Activated CD8-positive, alpha-beta memory T cell treated with anti-CD3 and anti-CD28 coated beads for 4 hours (primary cell): ENCODE results near the gene CTAGE8.
"Not testable (repeated sequence)": the region's sequence is repeated elsewhere in the genome, so short reads cannot be mapped to it uniquely, and the experiment has no call there.

Experiments used
- DNase-seq, 2 donors: peaks; one replicate each; pipeline ENCODE4 v3.0.0-alpha.2; 2020; ENCODE audit warnings: low read depth in 2 of 2

Gene CTAGE8, protein sequence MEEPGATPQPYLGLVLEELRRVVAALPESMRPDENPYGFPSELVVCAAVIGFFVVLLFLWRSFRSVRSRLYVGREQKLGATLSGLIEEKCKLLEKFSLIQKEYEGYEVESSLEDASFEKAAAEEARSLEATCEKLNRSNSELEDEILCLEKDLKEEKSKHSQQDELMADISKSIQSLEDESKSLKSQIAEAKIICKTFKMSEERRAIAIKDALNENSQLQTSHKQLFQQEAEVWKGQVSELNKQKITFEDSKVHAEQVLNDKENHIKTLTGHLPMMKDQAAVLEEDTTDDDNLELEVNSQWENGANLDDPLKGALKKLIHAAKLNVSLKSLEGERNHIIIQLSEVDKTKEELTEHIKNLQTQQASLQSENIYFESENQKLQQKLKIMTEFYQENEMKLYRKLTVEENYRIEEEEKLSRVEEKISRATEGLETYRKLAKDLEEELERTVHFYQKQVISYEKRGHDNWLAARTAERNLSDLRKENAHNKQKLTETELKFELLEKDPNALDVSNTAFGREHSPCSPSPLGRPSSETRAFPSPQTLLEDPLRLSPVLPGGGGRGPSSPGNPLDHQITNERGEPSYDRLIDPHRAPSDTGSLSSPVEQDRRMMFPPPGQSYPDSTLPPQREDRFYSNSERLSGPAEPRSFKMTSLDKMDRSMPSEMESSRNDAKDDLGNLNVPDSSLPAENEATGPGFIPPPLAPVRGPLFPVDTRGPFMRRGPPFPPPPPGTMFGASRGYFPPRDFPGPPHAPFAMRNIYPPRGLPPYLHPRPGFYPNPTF

DNA sequence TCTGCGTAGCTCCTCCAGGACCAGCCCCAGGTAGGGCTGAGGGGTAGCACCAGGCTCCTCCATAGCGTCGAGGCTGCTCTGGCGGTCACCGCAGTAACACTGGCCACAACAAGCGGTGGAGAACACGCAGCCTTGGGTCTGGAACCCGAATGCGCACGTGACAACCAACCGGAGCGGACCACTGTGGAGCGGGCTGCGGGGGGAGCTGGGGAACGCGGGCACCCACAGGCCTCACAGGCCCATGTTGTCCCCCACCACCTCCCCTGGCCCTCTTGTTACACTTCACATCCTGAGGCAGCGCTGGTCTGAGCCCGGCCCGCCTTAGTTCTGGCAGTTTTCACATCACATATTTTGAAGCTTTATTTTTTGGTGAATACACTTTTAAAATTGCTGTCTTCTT lies at the start of gene CTAGE8:
CTAGE8 (minus strand) TSS at position 101 of the 400 bp plus-strand sequence; CDS start at position 63, 38 bp downstream.
- DNase-seq: not testable (repeated sequence)

DNA sequence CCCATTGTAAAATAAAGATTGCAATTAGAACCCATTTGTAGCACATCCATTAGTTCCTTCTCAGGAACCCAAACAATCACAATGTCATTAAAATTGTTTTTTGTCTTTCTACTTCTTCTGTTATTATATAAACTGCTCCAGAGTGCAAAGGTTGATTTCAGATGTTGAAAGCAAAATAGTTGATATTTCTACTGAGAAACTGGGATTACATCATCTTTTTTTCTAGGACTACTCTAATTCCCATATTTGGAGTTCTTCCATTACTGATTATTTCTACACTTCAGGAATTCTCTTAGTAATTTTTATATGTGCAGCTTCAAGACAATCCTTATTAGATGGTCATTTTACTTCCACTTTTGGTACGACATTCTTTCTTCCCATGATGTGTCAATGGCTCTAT lies 48.4 kb upstream of the CTAGE8 start:
- DNase-seq: not testable (repeated sequence)

DNA sequence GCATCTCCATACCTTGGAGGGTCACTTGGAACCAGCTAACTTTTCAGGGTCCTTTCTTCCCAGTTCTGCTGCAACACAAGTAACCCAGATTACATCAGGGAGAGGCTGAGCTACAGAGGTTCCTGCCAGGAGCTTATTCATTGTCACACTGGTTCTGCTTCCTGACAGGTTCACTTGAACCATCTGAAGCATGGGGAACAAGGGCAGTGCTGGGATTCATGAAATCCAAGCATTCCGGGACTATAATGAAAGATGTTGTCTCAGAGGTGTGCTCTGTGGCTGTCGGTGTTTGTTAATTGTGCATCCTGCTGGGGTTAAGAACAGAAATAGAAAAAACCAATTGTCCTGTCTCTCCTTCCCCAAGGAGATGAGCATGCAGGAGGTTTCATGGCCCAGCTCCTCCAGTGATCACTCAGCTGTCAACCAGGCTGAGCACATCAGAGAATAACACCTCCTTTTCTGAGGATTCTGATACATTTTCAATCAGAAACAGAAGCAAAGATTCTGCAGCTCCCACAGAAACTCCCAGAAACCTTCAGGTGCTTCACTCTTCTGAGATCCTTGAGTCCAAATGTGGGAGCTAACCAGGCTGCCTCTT lies 42.9 kb upstream of the CTAGE8 start, which contains the start of gene OR2A1:
OR2A1 (plus strand) TSS at position 548 of the 598 bp plus-strand sequence. CDS start 5,706 bp downstream, outside the sequence.
- not testable (repeated sequence) for DNase-seq

DNA sequence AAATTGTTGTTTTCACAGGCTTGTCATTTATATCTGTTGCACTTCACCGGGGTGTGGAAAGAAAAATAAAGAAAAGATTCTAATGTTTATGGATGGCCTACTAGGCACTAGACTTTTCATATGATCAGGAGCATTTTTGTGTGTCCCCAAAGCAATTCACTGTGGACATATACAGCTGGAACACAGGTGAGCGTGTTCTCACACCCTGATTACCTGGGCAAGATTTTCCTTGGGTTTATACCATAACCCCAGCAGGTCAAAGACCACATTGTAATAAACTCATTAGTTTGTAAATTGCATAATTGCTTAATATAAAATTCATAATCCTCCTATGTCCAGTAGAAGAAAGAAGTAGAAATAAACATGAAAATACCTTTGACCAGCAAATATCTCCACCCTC lies 42.1 kb upstream of the CTAGE8 start:
- not testable (repeated sequence) for DNase-seq

DNA sequence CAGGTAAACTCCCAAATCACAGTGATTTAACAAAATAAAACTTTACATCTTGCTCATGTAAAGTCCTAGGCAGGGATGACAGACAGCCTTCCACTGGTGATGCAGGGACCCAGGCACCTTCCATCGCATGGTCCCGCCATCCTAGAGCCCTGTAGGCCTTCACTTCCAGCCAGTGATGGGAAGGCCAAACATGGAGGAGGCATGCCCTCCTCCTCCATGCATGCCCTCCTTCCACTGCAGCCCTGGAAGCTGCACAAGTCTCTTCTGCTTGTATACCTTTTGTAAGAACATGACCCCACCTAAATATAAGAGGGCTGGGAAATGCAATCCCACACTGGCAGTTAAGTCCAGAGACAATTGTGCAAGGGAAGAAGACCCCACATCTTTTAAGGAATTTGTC lies 40.6 kb upstream of the CTAGE8 start:
- DNase-seq: not testable (repeated sequence)

DNA sequence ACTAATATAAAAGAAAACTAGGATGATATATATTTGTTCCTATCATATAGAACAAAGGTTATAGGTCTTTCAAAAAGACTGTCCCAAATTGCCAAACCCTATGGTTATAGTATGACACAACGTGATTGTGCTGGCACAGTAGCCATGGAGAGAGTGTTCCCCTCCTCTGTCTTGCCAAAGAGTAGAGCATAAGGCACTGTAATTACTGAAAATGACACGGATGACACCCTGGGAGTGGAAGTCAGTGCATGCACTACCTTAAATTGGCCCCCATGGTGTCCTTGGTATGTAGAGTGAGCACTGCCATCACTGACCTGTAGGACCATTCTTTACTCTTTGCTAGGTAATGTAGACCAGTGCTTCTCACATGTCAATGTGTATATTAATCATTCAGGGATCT lies 36.1 kb upstream of the CTAGE8 start:
- DNase-seq: not testable (repeated sequence)

DNA sequence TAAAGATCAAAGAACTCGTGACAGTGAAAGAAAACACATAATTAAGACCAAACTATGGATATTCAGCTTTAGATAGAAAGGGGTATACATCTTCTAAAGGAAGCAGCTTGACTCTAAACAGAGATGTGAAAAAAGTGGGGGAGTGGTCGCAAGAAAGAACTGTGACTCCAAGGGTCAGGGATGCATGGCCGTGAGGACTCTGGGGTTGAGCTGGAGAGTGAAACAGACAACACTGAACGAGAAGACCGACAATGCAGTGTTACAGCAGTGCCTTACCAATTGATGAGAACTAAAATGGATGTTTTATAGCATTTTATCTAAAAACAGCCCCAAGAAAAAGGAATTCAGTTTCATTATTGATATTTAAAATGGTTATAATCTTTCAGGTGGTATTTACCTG lies 34.5 kb upstream of the CTAGE8 start:
- DNase-seq: not testable (repeated sequence)

DNA sequence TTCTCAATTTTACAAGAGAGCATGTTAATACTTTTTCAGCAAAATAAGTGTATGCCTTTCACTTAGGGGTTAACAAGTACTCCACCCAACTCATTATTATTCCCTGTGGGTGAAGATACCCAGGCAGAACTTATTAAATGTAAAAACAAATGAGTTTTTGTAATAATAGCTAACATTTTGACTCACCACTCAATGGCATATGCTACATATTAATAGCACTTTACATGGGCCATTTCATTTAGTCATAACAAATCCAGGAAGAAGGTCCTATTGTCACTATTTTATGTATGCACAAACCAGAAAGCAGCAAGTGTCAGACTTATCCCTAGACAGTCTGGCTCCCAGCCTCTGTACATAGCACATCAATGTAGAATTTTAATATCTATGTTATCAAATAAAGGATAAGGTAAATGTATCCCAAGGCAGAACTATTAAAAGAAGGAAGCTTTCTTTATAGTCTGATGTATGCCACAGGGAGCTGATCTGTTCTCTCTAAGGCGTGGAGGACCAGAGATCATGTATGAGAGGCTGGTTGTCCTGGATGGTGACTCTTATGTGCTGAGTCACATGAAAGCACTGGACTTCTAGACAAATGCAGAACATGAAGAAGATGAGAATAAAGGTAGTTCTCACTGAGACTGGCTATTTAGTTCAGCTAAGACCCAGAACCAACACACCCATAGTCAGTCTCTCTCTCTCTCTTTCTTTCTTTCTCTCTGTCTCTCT lies 33.7 kb upstream of the CTAGE8 start:
- DNase-seq: not testable (repeated sequence)

DNA sequence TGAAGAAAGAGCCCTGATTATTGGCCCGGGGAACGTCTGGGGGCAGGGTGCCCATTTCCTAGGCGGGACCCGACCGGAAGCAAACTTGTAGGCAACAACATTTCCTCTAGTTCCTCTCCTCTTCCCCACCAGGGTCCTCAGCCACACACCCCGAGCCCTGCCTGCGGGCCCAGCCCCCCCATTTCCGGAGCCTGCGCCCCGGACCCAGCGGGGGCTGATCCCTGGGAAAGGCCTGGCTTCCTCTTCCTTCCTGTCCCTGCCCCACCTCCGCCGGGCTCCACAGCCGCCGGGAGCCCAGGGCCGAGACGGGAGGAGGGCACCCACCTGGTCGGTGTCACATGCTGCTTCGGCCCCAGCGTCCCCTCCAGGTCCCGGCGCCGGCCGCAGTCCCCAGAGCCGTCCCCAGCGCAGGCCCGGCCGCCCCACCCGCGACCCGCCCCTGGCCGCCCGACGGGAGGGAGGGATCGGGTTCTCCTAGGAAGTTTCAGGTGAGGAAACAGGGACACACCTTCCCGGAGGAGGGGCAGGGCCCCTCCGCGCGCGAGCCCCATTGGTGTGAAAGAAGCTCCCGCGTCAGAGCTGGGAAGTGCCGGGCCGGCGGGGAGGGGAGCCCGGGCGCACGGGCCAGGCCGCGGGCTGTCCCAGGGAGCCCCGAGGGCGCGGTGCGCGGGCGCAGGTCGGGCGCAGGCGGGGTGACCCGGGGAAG lies 24.9 kb upstream of the CTAGE8 start:
- not testable (repeated sequence) for DNase-seq

DNA sequence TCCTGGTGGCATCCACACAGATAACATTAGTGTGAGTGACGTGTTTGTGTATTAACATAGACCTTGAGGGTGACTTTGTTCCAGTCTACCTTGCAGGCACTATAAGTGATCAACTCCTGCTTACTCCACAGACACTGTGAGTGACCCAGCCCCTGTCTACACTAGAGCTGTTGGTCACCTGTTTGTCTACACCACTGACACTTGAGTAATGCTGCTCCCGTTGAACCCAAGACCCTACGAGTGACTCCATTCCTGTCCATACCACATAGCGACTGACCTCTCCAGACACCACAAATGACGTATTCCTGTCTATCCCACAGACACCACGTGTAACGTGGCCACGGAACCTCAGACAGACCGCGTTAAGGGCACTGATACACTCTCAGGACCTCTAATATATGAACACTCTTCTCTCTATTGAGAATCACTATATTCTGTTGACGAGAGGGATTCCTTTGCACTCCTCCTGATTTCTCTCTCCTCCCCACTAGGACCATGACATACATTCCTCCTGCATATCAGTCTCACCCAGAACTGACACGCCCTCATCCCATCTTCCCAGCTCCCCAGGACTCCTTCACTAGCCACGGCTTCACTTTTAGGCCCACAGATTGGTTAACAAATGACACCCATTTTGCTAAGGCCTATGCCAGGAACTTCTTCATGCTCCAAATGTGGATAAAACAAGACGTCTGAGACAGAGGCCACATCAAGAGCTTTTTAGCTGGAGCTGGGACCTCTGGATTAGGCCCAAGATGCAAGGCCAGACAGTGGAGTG lies 23.5 kb upstream of the CTAGE8 start:
- not testable (repeated sequence) for DNase-seq

DNA sequence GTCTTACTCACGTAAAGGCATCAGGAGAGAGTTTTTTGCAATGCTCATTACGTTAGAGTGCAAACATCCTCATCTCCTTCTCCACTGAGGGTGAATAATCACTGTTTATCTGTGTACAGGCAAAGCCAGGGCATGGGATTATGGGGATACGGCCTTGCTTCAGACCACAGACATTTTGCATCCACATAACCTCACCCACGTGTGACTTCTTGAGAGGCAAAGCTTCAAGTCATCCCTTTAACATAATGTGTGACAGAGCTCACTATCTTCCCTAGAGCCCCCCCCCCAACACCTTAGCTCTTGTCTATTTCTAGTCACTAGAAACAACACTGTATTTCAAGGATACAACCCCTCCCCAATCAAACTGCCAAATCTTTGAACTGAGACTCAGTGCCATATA lies 22.5 kb upstream of the CTAGE8 start:
- DNase-seq: not testable (repeated sequence)

DNA sequence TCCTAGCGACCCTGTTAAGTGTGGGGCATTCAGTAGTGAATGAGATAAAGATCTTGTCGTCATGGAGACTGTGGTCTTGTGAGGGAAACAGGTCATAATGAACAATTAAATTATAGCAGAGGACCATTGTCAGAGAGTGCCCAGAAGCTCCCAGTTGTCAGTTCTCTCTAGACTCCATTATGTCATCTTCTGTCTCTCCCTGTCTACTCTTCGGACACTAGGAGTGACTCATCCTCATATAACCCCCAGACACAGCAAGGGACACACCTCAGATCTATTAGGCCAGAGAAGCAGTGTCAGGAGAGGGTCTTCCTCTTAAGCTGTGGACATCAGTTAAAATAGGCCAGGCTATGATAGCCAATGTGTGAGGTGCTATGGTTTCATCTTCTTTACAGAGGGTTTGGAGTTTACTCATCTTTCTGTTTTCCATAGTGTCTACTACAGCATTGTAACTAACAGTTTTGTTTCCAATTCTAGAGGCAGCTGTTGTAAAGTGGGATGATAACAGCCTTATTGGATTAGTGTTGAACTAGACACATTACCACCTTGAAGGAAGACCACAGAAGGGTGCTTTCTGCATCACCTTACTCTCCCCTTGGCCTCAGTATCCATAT lies 18.2 kb upstream of the CTAGE8 start:
- not testable (repeated sequence) for DNase-seq

DNA sequence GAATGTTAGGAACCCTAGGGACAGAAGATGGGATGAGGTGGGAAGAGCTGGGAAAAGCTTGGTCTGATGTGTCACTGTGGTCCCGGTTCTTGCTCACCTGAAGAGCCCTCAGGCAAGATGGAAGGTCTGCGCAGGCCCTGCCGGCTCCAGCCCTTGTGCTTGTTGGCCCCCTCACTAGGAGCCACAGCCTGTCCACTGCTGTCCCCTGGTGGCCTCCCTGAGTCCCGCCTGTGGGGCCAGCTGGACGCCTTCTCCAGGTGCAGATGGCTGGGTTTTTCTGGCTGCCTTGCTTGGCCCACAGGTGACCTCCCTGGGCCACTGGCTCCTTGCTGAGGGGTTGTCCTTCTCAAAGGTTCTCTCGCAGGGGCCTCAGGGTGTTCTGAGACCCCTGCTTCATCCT lies 14.6 kb upstream of the CTAGE8 start:
- DNase-seq: not testable (repeated sequence)

DNA sequence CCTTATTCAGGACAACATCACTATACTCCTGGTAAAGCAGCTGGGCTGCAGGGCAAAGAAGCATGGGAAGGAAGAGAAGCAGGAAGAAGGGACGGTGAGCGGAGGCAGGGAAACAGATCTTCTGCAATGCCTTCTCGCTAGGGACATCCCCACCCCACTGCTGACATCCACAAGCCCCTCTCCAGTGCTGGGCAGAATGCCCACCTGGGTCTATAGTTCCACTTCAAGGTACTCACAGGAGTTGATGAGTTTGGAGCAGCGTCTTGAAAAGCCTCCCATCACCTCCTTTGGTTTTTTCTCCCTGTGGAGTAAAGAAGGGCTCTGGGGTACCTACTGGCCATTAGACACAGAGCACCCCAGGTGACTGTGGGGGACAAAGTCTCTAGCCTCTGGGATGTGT lies 13.4 kb upstream of the CTAGE8 start:
- not testable (repeated sequence) for DNase-seq

DNA sequence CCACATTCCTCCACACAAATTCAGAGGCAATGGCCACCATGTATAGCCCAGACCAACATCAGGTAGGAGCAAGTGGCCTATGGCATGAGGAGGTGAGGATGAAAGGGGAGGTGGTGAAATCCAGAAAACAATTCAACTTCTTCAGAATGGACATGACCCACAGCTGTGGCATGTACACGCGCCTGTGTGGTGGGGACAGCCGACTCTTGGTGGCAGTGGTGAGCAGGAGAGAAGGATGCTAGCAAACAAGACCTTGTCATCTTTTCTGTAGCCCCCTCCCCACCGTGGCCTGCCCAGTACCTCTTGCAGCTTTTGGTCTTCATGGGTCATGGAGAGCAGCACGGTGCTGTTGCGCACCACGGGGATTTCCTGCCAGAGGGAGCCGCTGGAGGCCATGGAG lies 12.9 kb upstream of the CTAGE8 start:
- not testable (repeated sequence) for DNase-seq

DNA sequence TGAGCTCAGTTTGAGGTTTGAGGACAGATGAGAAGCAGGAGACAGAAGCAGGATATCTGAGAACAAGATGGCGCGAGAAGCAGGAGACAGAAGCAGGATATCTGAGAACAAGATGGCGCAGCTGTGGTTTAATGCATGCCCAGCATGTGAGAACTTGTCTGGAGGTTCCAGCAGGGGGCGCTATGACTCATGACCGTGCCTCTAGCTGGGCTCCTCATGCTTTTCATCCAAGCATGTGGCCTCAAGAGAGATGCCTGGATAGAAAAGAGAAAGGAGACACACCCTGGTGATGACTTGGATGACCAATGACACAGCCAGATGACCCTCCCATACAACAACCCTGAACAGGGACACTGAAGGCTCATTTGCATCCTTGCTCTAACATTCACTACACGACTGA lies 10.9 kb upstream of the CTAGE8 start:
- DNase-seq: not testable (repeated sequence)

DNA sequence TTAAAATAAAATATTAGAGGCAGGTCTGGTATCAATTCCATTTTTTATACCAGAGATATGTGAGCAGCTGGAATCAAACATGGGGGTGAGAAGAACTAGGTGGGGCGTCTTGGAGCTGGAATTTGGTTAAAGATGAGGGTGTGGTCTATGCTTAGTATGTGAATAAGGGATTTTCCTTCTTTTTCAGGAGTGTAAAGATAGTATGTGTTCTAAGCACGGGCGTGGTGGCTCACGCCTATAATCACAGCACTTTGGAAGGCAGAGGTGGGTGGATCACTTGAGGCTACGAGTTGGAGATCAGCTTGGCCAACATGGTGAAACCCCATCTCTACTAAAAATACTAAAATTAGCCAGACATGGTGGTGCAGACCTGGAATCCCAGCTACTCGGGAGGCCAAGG lies 6.2 kb upstream of the CTAGE8 start:
- DNase-seq: not testable (repeated sequence)

DNA sequence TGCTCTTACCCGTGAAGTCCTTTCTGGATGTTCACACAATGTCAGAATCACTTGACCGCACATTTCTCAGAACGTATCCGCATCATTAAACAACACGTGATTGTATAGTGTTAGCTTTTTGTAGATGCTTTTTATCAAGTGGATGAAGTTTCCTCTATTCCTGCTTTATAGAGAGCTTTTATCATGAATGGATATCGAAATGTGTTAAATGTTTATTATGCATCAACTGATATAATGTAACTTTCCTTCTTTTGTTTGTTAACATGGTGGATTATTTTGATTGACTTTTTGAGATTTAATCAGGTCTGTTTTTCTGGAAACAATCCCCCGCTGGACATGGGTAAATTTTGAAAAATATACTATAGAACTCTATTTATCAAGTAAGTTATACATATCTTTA lies 4.4 kb downstream of the CTAGE8 start, which contains the start of gene OR2A7:
OR2A7 (minus strand) TSS at position 101 of the 400 bp plus-strand sequence. CDS start 5,164 bp downstream, outside the sequence.
- not testable (repeated sequence) for DNase-seq

DNA sequence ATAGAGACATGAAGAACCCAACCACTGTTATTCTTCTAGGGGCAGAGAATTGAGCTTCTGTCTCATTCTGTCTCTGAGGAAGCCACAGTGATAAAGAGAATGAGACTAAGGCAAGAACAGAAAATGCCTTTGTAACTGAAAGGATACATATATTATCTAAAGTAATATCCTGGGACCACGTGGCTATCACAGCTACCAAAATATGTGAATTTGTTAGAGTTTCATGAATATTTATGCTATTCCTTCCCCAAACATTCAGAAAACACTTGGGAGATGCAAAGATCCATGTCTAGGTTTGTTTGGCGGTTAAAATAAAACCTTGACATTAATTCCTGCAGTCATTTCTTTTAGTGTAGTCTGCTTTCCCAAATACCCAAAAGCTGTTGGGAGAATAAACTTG lies 7.0 kb downstream of the CTAGE8 start:
- not testable (repeated sequence) for DNase-seq
